ENCODE data around the gene COPS7A.

DNA sequence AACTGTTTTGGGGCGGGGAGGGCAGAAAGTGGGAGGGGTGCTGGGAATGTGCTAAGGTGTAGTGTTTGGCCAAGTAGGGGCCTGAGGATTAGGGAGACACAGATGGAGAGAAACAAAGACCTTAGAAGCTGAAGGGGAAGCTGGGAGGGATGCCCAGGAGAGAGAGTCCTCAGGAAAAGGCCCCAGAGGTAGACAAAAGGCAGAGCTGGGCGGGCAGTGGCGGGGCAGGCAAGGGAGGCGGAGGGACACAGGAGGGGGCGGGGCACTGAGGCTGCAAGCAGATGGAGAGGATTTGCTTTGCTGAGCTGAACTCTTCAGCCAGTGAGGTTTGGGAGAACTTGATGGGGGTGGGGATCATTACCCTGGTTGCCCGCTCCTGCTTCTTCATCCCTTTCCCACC, 45.1 kb downstream of the COPS7A start:
- TF ChIP-seq ZNF274 (IDR thresholded peaks at IDR 0.05; ENCODE audit: low read depth, low read length) (no peak), SUZ12 (IDR thresholded peaks at IDR 0.05; ENCODE audit: extremely low read depth, insufficient read depth, insufficient read length) (no peak)
